ENCODE measurements around the gene NBDY.
"Not testable (repeated sequence)": the region's sequence is repeated elsewhere in the genome, so short reads cannot be mapped to it uniquely, and the experiment has no call there.

The NBDY gene

GRCh38 chrX:56800307-56800706 is 71.3 kb downstream of the NBDY start:
- DNase-seq (ENCODE audit: low spot score): no peak
- FAIRE-seq: no peak

GRCh38 chrX:56800801-56801200 is 71.8 kb downstream of the NBDY start:
- DNase-seq (ENCODE audit: low spot score) (no peak), FAIRE-seq (no peak)

- FAIRE-seq (no peak), DNase-seq (ENCODE audit: low spot score) (no peak)
Observed at GRCh38 chrX:56802428-56802827, 73.4 kb downstream of the NBDY start.

- no peak for DNase-seq (ENCODE audit: low spot score)
- FAIRE-seq: no peak
Observed at GRCh38 chrX:56802921-56803849, 74.1 kb downstream of the NBDY start.

- no peak for DNase-seq (ENCODE audit: low spot score)
Observed at GRCh38 chrX:56803850-56804681, 75.0 kb downstream of the NBDY start.

GRCh38 chrX:56804867-56805266 is 75.8 kb downstream of the NBDY start:
- FAIRE-seq (no peak), DNase-seq (ENCODE audit: low spot score) (no peak)

More at GRCh38 chrX:56803850-56804681, 75.0 kb downstream of the NBDY start:
- FAIRE-seq: no peak

- DNase-seq (ENCODE audit: low spot score) (no peak), FAIRE-seq (no peak)
Observed at GRCh38 chrX:56805399-56805798, 76.4 kb downstream of the NBDY start.

- FAIRE-seq; DNase-seq (ENCODE audit: low spot score): not testable (repeated sequence)
Observed at GRCh38 chrX:56806176-56806575, 77.1 kb downstream of the NBDY start.

GRCh38 chrX:56811599-56811998 is 82.6 kb downstream of the NBDY start:
- DNase-seq (ENCODE audit: low spot score) (no peak), FAIRE-seq (no peak)

GRCh38 chrX:56812515-56813105 is 83.6 kb downstream of the NBDY start:
- FAIRE-seq (no peak), DNase-seq (ENCODE audit: low spot score) (no peak)

- no peak for DNase-seq (ENCODE audit: low spot score)
- FAIRE-seq: no peak
Observed at GRCh38 chrX:56813318-56813837, 84.3 kb downstream of the NBDY start.

- DNase-seq (ENCODE audit: low spot score): no peak
- no peak for FAIRE-seq
Observed at GRCh38 chrX:56817179-56817578, 88.1 kb downstream of the NBDY start.

GRCh38 chrX:56826020-56826419 is 97.0 kb downstream of the NBDY start:
- FAIRE-seq (no peak), DNase-seq (ENCODE audit: low spot score) (no peak)

GRCh38 chrX:56833626-56834025 is 104.6 kb downstream of the NBDY start:
- FAIRE-seq: no peak

GRCh38 chrX:56853436-56853835 is 124.4 kb downstream of the NBDY start:
- FAIRE-seq: no peak
- no peak for DNase-seq (ENCODE audit: low spot score)

More at GRCh38 chrX:56833626-56834025, 104.6 kb downstream of the NBDY start:
- no peak for DNase-seq (ENCODE audit: low spot score)

- FAIRE-seq: no peak
- DNase-seq (ENCODE audit: low spot score): no peak
Observed at GRCh38 chrX:56857042-56857441, 128.0 kb downstream of the NBDY start.

- DNase-seq (ENCODE audit: low spot score): no peak
- FAIRE-seq: no peak
Observed at GRCh38 chrX:56860888-56861287, 131.8 kb downstream of the NBDY start.

Data from urothelium cell line (cell line).